Measurements from ENCODE around the gene EGR4.

GRCh38 chr2:73258186-73258912 lies 35.0 kb downstream of the EGR4 start:
- no peak for TF ChIP-seq CTCF (IDR thresholded peaks at IDR 0.05)
- TF ChIP-seq POLR2A (IDR thresholded peaks at IDR 0.05), result no peak

Data from tibial nerve (tissue), 3 donors.